Testis (tissue), 3 donors: ENCODE measurements around the gene TMEM132A. TPM values are rescaled to one million over a fixed set of nuclear protein-coding genes. Genes with fewer than 3 reads are reported as not detected.

Source experiments
- DNase-seq: peaks from one replicate; pipeline ENCODE4 v3.0.0-alpha.2; 2019
- H3K27ac ChIP-seq, 2 donors: fragments of 200-600 bp; sonication (generic); one replicate each; pipeline ENCODE4 v1.5.1; 2019
- H3K27me3 ChIP-seq: fragments of 200-600 bp; sonication (generic); one replicate; pipeline ENCODE4 v1.5.1; 2019
- H3K36me3 ChIP-seq: fragments of 200-600 bp; sonication (generic); one replicate; pipeline ENCODE4 v1.5.1; 2017; ENCODE audit warnings: low read depth; ENCODE audit errors: missing control alignments
- H3K4me1 ChIP-seq: fragments of 200-600 bp; sonication (generic); one replicate; pipeline ENCODE4 v1.5.1; 2019
- H3K4me3 ChIP-seq, 2 donors: fragments of 200-600 bp; sonication (generic); one replicate each; pipeline ENCODE4 v1.5.1; 2017 to 2019
- H3K9me3 ChIP-seq: fragments of 200-600 bp; sonication (generic); one replicate; pipeline ENCODE4 v1.5.1; 2017
- POLR2A ChIP-seq: fragments of 450-650 bp; IDR thresholded peaks from one replicate; pipeline ENCODE4 v1.6.1; 2017; ENCODE audit warnings: antibody characterized with exemption, mild to moderate bottlenecking, moderate library complexity
- WGBS, 2 donors: methylation state at CpG; one replicate each; pipeline ENCODE4 v1.1.5; 2018; 5-methylcytosine and 5-hydroxymethylcytosine counted together
- intact Hi-C: fragments of 100-400 bp; cut with DNase I; formaldehyde crosslinking; loops from one replicate; pipeline ENCODE4 v1.15.1; 2023; ENCODE audit warnings: low total_unique reads
- polyA plus RNA-seq: library from polyadenylated mRNA; stranded (reverse); fragments of 350-450 nt; fragmentation: Illumina TruSeq; extraction: RNeasy Lipid Tissue Mini Kit (QIAGEN cat#74804); gene quantifications from one replicate; pipeline ENCODE4 v1.2.3, GENCODE V29; 2014; ENCODE audit warnings: low read depth, low replicate concordance; ENCODE audit not compliant: insufficient read depth
- total RNA-seq, 2 donors: library from RNA; depleted of rRNA; stranded (reverse); fragments of >200 nt; gene quantifications; one replicate each; pipeline ENCODE4 v1.2.3, GENCODE V29; 2016
- TF ChIP-seq, protein P1 (sequence below), 3 experiments: fragments of 450-650 bp in 2 of 3; fragments of 200-600 bp in 1 of 3; sonication (generic) in 1 of 3; IDR thresholded peaks; one replicate each; pipeline ENCODE4 v1.5.1; 2016 to 2019; ENCODE audit warnings: antibody characterized with exemption in 3 of 3, mild to moderate bottlenecking in 2 of 3, moderate library complexity in 1 of 3

Gene TMEM132A
- total and polyA plus RNA-seq, 3 donors from 2014 or later: 17.8 to 39.0 (median 21.7) TPM

- 52 to 63% methylated on average over 2 of the region's 2 CpGs for WGBS, 2 donors
- no peak for TF ChIP-seq POLR2A
- TF ChIP-seq, protein P1, sequence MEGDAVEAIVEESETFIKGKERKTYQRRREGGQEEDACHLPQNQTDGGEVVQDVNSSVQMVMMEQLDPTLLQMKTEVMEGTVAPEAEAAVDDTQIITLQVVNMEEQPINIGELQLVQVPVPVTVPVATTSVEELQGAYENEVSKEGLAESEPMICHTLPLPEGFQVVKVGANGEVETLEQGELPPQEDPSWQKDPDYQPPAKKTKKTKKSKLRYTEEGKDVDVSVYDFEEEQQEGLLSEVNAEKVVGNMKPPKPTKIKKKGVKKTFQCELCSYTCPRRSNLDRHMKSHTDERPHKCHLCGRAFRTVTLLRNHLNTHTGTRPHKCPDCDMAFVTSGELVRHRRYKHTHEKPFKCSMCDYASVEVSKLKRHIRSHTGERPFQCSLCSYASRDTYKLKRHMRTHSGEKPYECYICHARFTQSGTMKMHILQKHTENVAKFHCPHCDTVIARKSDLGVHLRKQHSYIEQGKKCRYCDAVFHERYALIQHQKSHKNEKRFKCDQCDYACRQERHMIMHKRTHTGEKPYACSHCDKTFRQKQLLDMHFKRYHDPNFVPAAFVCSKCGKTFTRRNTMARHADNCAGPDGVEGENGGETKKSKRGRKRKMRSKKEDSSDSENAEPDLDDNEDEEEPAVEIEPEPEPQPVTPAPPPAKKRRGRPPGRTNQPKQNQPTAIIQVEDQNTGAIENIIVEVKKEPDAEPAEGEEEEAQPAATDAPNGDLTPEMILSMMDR (IDR thresholded peaks at IDR 0.05): no peak
- no peak overlapping the region for H3K4me3 ChIP-seq
- DNase-seq: no peak
- no peaks in the 10 kb centered on the region for H3K27me3 ChIP-seq
- no peaks in the 10 kb centered on the region for H3K9me3 ChIP-seq
- peaks cover 7% of the 10 kb centered on the region for H3K4me1 ChIP-seq
- intact Hi-C loops: no loop called here
- no peak overlapping the region for H3K27ac ChIP-seq
- no peaks in the 10 kb centered on the region for H3K36me3 ChIP-seq
Measured at GRCh38 chr11:60947700-60948099, 23.4 kb downstream of the TMEM132A start.

DNA sequence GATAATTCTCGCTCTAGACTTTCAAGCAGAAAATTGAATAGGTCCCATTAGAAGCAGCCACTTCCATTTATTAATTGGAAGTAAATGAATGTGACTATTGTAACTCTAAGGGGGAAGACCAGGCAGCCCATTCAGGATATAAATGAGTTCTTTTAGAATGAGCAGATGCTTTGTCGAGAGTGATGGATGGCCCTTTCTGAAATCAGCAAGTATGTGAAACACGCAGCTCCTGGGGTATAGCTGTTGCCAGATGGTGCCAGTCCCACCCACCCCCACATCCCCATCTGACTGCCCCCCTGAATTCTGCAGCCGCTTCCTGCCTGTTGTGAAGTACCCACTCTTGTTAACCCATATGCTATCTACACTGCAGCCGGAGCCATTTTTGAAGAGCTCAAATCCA is 24.0 kb downstream of the TMEM132A start:
- WGBS, 2 donors: 84 to 87% methylated on average over 5 of the region's 5 CpGs
- Histone ChIP-seq H3K4me3 (no peak overlapping the region), H3K27me3 (no peaks in the 10 kb centered on the region), H3K9me3 (no peaks in the 10 kb centered on the region), H3K36me3 (no peaks in the 10 kb centered on the region), H3K27ac (no peak overlapping the region), H3K4me1 (peaks cover 7% of the 10 kb centered on the region)
- TF ChIP-seq POLR2A: no peak
- TF ChIP-seq, protein P1 (IDR thresholded peaks at IDR 0.05): no peak
- intact Hi-C loops: no loop called here
- DNase-seq: no peak

DNA sequence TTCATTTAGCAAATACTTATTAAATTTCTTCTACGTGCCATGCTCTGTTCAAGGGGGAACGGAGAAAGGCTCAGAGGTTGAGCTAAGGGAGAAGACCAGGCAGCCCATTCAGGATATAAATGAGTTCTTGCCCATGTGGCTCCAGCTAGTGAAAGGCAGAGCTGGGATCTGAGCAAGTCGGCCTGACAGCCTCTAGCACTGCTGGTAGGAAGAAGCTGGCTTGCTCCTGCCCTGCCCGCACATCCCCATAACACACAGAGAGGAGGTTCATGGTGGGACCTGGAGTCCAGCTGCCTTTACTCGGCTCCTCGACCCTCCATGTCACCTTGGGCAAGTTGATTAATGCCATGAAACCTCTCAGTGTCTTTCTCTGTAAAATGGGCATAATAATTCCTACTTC is 25.8 kb downstream of the TMEM132A start:
- H3K27ac ChIP-seq: no peak overlapping the region
- no peaks in the 10 kb centered on the region for H3K36me3 ChIP-seq
- WGBS, 2 donors: 51 to 68% methylated on average over 6 of the region's 6 CpGs

DNA sequence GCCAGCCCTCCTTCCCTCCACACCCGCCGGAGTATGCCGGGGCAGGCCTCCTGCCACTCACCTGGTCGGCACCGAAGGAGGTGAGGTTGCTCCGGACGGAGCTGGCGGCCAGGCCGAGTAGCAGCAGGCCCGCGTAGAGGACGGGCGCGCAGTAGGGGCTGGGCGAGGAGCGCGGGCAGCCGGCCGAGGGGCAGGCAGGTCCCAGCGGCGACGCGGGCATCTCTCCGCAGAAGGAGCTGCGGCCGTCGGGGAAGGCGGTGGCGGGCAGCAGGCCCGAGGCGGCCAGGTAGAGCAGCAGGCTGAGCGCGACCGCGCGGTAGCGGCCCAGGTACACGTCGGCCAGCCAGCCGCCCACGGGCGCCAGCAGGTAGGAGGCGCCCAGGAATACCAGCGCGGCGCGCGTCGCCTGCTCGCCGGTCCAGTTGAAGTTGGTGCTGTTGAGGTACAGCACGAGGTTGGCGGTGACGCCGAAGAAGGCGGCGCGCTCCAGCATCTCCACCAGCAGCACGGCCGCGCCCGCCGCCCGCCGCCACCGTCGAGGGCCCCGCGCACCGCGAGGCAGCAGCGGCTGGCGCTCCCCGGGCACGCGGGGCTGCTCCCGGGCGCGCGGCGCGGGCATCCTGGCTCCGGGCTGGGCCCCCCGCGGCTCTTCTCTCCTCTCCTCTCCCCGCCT is 26.8 kb downstream of the TMEM132A start:
- no peaks in the 10 kb centered on the region for H3K9me3 ChIP-seq
- H3K4me1 ChIP-seq: peaks cover 7% of the 10 kb centered on the region
- intact Hi-C loops: no loop called here
- no peaks in the 10 kb centered on the region for H3K27me3 ChIP-seq
- WGBS, 2 donors: 9 to 16% methylated on average over 23 to 86 of the region's 86 CpGs
- TF ChIP-seq, protein P1 (IDR thresholded peaks at IDR 0.05): no peak
- TF ChIP-seq POLR2A: no peak
- peak; percentile 49 for DNase-seq
- peak overlapping the region; percentile 46 to 64 for H3K4me3 ChIP-seq
- H3K36me3 ChIP-seq: no peaks in the 10 kb centered on the region
- peak overlapping the region; percentile 80 to 88 for H3K27ac ChIP-seq

More for the DNA sequence above, 25.8 kb downstream of the TMEM132A start:
- Histone ChIP-seq H3K4me3 (no peak overlapping the region), H3K4me1 (peaks cover 7% of the 10 kb centered on the region), H3K27me3 (no peaks in the 10 kb centered on the region), H3K9me3 (no peaks in the 10 kb centered on the region)
- DNase-seq: no peak
- no peak for TF ChIP-seq POLR2A
- TF ChIP-seq, protein P1 (IDR thresholded peaks at IDR 0.05): no peak
- intact Hi-C loops: no loop called here

DNA sequence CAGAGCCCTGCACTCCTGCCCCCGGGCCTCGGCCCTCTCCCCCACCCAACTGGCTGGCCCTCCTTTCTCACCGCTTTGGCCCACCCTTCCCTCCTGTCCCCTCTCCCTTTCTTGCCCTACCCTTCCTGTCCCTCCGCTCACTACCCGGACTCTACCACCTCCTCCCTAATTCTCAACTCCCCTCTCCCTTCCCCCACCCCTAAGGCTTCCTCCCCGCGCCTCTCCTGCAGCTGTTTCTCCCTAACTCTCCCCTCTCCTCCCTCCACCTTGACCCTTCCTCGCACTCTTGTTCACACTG is 27.3 kb downstream of the TMEM132A start:
- TF ChIP-seq, protein P1 (IDR thresholded peaks at IDR 0.05): no peak
- no peak for TF ChIP-seq POLR2A
- DNase-seq: no peak

More for the DNA sequence above, 27.3 kb downstream of the TMEM132A start:
- Histone ChIP-seq H3K4me1 (peaks cover 7% of the 10 kb centered on the region), H3K4me3 (peak overlapping the region; percentile 46 to 64), H3K36me3 (no peaks in the 10 kb centered on the region), H3K9me3 (no peaks in the 10 kb centered on the region), H3K27ac (peak overlapping the region; percentile 80 to 88), H3K27me3 (no peaks in the 10 kb centered on the region)
- intact Hi-C loops: no loop called here
- 4 to 8% methylated on average over 7 to 8 of the region's 8 CpGs for WGBS, 2 donors
